GM12878 (cell line): ENCODE data around the gene FARS2. TPM values are rescaled to one million over a fixed set of nuclear protein-coding genes. Genes with fewer than 3 reads are reported as not detected.

ENCODE experiments used
- ATAC-seq: fragments of 200-7000 bp; cut with Tn5 transposase; 3 replicates; pipeline ENCODE4 v1.9.1; 2020; ENCODE audit warnings: mild to moderate bottlenecking, moderate library complexity
- BruUV-seq: library from RNA; stranded (reverse); fragments of 400-500 nt; replicated peaks from 2 replicates; lab custom pipeline; 2021; lab: Mats Ljungman, UMichigan
- CTCF ChIA-PET: fragments of 300-600 bp; sonication (Branson Sonifier 250); formaldehyde crosslinking; extraction: SDS; loops from one replicate; lab custom pipeline; 2021; ENCODE audit warnings: inconsistent platforms; lab: Yijun Ruan, JAX
- POLR2A ChIA-PET: fragments of 350-600 bp; formaldehyde crosslinking; extraction: SDS; loops from one replicate; lab custom pipeline; 2021; ENCODE audit warnings: inconsistent platforms; lab: Charles Lee
- RAD21 ChIA-PET: fragments of 300-600 bp; sonication (Branson Sonifier 250); formaldehyde crosslinking; loops from one replicate; lab custom pipeline; 2023; ENCODE audit warnings: antibody characterized with exemption; ENCODE audit not compliant: unreplicated experiment; lab: Charles Lee
- SMC1A ChIA-PET: fragments of 300-600 bp; sonication (Branson Sonifier 250); formaldehyde crosslinking; loops from one replicate; lab custom pipeline; 2023; ENCODE audit not compliant: unreplicated experiment, uncharacterized antibody; lab: Charles Lee
- DNase-seq: peaks from one replicate; pipeline ENCODE4 v3.0.0-alpha.2; 2011; ENCODE audit warnings: low read depth, low spot score
- FAIRE-seq: peaks from 3 replicates; lab custom pipeline; 2011; peaks lifted over from hg19 to GRCh38; lab: Jason Lieb, UNC
- H2AFZ ChIP-seq: 2 replicates; pipeline ENCODE4 v1.6.0; 2011; ENCODE audit warnings: low read depth, low read length, control low read depth; ENCODE audit not compliant: control insufficient read depth
- H3K27ac ChIP-seq: 2 replicates; pipeline ENCODE4 v1.5.1; 2011; ENCODE audit warnings: control low read depth; ENCODE audit not compliant: control insufficient read depth, insufficient read depth
- H3K27me3 ChIP-seq, 2 experiments: replicated peaks in 1 of 2; 2 replicates each; pipeline versions ENCODE4 v1.6.0 to v1.6.1; 2011; ENCODE audit warnings: low read length in 1 of 2; ENCODE audit not compliant: control insufficient read depth in 2 of 2, insufficient read depth in 2 of 2
- H3K36me3 ChIP-seq, 2 experiments: 2 replicates each; pipeline ENCODE4 v1.5.1; 2011; ENCODE audit warnings: low read length in 1 of 2; ENCODE audit not compliant: control insufficient read depth in 2 of 2, insufficient read depth in 2 of 2
- H3K4me1 ChIP-seq: 2 replicates; pipeline ENCODE4 v1.6.1; 2011; ENCODE audit warnings: mild to moderate bottlenecking, low read length, moderate library complexity, mixed read lengths; ENCODE audit not compliant: control insufficient read depth, insufficient read depth
- H3K4me2 ChIP-seq: 2 replicates; pipeline ENCODE4 v1.6.0; 2011; ENCODE audit warnings: control low read depth; ENCODE audit not compliant: control insufficient read depth, insufficient read depth
- H3K4me3 ChIP-seq: fragments of 200-600 bp; sonication (generic); 2 replicates; pipeline ENCODE4 v1.5.1; 2016
- H3K79me2 ChIP-seq: 2 replicates; pipeline ENCODE4 v1.6.0; 2011; ENCODE audit warnings: low read length; ENCODE audit not compliant: control insufficient read depth, insufficient read depth
- H3K9ac ChIP-seq: 2 replicates; pipeline ENCODE4 v1.8.0; 2011; ENCODE audit warnings: low read length, control low read depth, mixed read lengths; ENCODE audit not compliant: control insufficient read depth, insufficient read depth
- H3K9me3 ChIP-seq: replicated peaks from 3 replicates; pipeline ENCODE4 v1.5.1; 2011; ENCODE audit warnings: mild to moderate bottlenecking, low read length; ENCODE audit not compliant: control insufficient read depth, insufficient read depth
- H4K20me1 ChIP-seq: 2 replicates; pipeline ENCODE4 v1.6.0; 2011; ENCODE audit not compliant: control insufficient read depth, insufficient read depth
- ATF2 ChIP-seq: IDR thresholded peaks from 2 replicates; pipeline ENCODE4 v1.6.1; 2012; ENCODE audit warnings: low read length, inconsistent platforms
- BCL3 ChIP-seq: IDR thresholded peaks from 2 replicates; pipeline ENCODE4 v1.6.1; 2011; ENCODE audit warnings: borderline replicate concordance, low read depth, mild to moderate bottlenecking, moderate library complexity, low read length; ENCODE audit not compliant: insufficient read depth, poor library complexity, severe bottlenecking
- CBX5 ChIP-seq: sonication (generic); IDR thresholded peaks from 2 replicates; pipeline ENCODE4 v1.6.1; 2016; ENCODE audit warnings: low read depth, moderate library complexity, mild to moderate bottlenecking, inconsistent platforms
- KDM1A ChIP-seq: fragments of 200-600 bp; sonication (generic); IDR thresholded peaks from 2 replicates; pipeline ENCODE4 v1.6.1; 2016; ENCODE audit warnings: borderline replicate concordance
- MTA3 ChIP-seq: IDR thresholded peaks from 2 replicates; pipeline ENCODE4 v1.6.1; 2012; ENCODE audit warnings: low read length, inconsistent platforms, borderline replicate concordance
- PRDM15 ChIP-seq: fragments of 450-650 bp; formaldehyde crosslinking; IDR thresholded peaks from 2 replicates; pipeline ENCODE4 v1.4.0; 2020; ENCODE audit warnings: mild to moderate bottlenecking, moderate library complexity
- REST ChIP-seq: IDR thresholded peaks from 2 replicates; pipeline ENCODE4 v1.6.1; 2012; ENCODE audit warnings: mild to moderate bottlenecking, low read depth, low read length
- SIX5 ChIP-seq: IDR thresholded peaks from 2 replicates; pipeline ENCODE4 v1.6.1; 2011; ENCODE audit warnings: mild to moderate bottlenecking, low read depth, low read length, moderate library complexity; ENCODE audit not compliant: severe bottlenecking
- SRF ChIP-seq, 2 experiments: IDR thresholded peaks; 2 replicates each; pipeline ENCODE4 v1.6.1; 2011; ENCODE audit warnings: low read depth in 2 of 2, low read length in 2 of 2, mild to moderate bottlenecking in 1 of 2, moderate library complexity in 1 of 2
- STAT1 ChIP-seq: fragments of 450-650 bp; conservative IDR thresholded peaks from 2 replicates; pipeline ENCODE4 v1.6.1; 2014; ENCODE audit warnings: antibody characterized with exemption, mild to moderate bottlenecking
- TAF1 ChIP-seq: IDR thresholded peaks from 2 replicates; pipeline ENCODE4 v1.6.1; 2011; ENCODE audit warnings: mild to moderate bottlenecking, low read depth, low read length, borderline replicate concordance
- TBL1XR1 ChIP-seq: IDR thresholded peaks from 2 replicates; pipeline ENCODE4 v1.6.1; 2012; ENCODE audit warnings: low read depth, low read length, improper control_type of control experiment
- TCF3 ChIP-seq: IDR thresholded peaks from 2 replicates; pipeline ENCODE4 v1.6.1; 2012; ENCODE audit warnings: low read depth, mild to moderate bottlenecking, low read length, borderline replicate concordance; ENCODE audit not compliant: insufficient read depth
- WRNIP1 ChIP-seq: IDR thresholded peaks from 2 replicates; pipeline ENCODE4 v1.6.1; 2011; ENCODE audit warnings: low read depth, low read length, improper control_type of control experiment, borderline replicate concordance
- in situ Hi-C: fragments of 300-500 bp; cut with MboI; formaldehyde crosslinking; loops from 9 replicates; pipeline ENCODE4 v1.14.3; 2018; ENCODE audit warnings: mixed read lengths
- intact Hi-C: fragments of 100-400 bp; cut with micrococcal nuclease; formaldehyde crosslinking; loops from one replicate; pipeline ENCODE4 v1.14.2; 2022; ENCODE audit not compliant: unreplicated experiment
- polyA plus RNA-seq, 11 experiments: library from polyadenylated mRNA; depleted of rRNA in 4 of 11; unstranded in 6 of 11; stranded (reverse) in 5 of 11; fragments of >200 nt; fragmentation: Nextera tagmentation in 4 of 11; fragmentation: Illumina TruSeq in 1 of 11; extraction: Ambion mirVana in 4 of 11; extraction: Trizol in 1 of 11; gene quantifications; 1 replicate in 1 of 11; 2 replicates in 10 of 11; pipeline versions ENCODE4 v1.2.1 to v1.2.3, GENCODE V29; 2011 to 2016; ENCODE audit warnings: inconsistent platforms in 2 of 11, missing spikeins in 2 of 11, low read depth in 1 of 11
- total RNA-seq, 4 experiments: library from RNA; depleted of rRNA in 3 of 4; stranded (reverse); fragments of >200 nt in 3 of 4; fragmentation: Illumina TruSeq in 1 of 4; extraction: Trizol in 1 of 4; gene quantifications; 2 replicates each; pipeline versions ENCODE4 v1.2.1 to v1.2.3, GENCODE V29; 2013 to 2021

FARS2 gene
- total and polyA plus RNA-seq, 10 of the 15 experiments (the other 5 are each of a cell fraction or from before 2014, with no cell fraction given), result 16.8 to 46.7 (median 25.6) TPM

- in situ Hi-C loops (loop anchor here (5.0 kb wide), 1 partner anchor 165 kb away; no protein-coding TSS in a partner anchor), intact Hi-C loops (no loop called here)
- peaks cover 13% of the 10 kb centered on the region for H3K4me1 ChIP-seq
- ChIA-PET CTCF (interaction anchor here (1.1 to 6.7 kb wide), 4 partner anchors 73 to 163 kb away, joined by 3 to 198 read pairs (median 5); no protein-coding TSS in a partner anchor), SMC1A (interaction anchor here (1.7 to 2.2 kb wide), 2 partner anchors 74 to 164 kb away, joined by 4 to 5 read pairs; no protein-coding TSS in a partner anchor), RAD21 (no interaction called here), POLR2A (no interaction called here)
- FAIRE-seq, result no peak
- DNase-seq, result no peak
- no peak overlapping the region for H3K4me3 ChIP-seq
- H3K36me3 ChIP-seq, result peaks cover 0 to 4% of the 10 kb centered on the region in 2 experiments; a peak in 1 of 4 replicates
- H4K20me1 ChIP-seq, result no peaks in the 10 kb centered on the region
- ATAC-seq, result no peak
- no peaks in the 10 kb centered on the region; the same call in 2 of the 3 replicates for H3K9me3 ChIP-seq
- H3K4me2 ChIP-seq, result no peak overlapping the region
- H2AFZ ChIP-seq, result no peak overlapping the region
- H3K27ac ChIP-seq, result no peak overlapping the region
- H3K27me3 ChIP-seq, result no peaks in the 10 kb centered on the region
- no TSS peak for BruUV-seq
- H3K79me2 ChIP-seq, result peaks cover 2% of the 10 kb centered on the region
- no peak overlapping the region for H3K9ac ChIP-seq
- TF ChIP-seq KDM1A (no peak), BCL3 (no peak), ATF2 (no peak), TAF1 (no peak), SIX5 (no peak), WRNIP1 (no peak), STAT1 (no peak), PRDM15 (no peak), TCF3 (no peak), TBL1XR1 (no peak), SRF (IDR thresholded peaks at IDR 0.05; ENCODE audit: low read depth in 2 of 2, low read length in 2 of 2) (no peak), CBX5 (no peak), REST (no peak), MTA3 (no peak)
Observed at GRCh38 chr6:5307058-5307457, 45.7 kb downstream of the FARS2 start.
